B cell (primary cell): ENCODE measurements around the gene RIMBP2. TPM values are rescaled to one million over a fixed set of nuclear protein-coding genes. Genes with fewer than 3 reads are reported as not detected.

Experiments
- ATAC-seq: fragments of 200-7000 bp; cut with Tn5 transposase; one replicate; pipeline ENCODE4 v1.10.0; 2021; ENCODE audit warnings: low read depth, mild to moderate bottlenecking, moderate number of reproducible peaks, moderate library complexity
- CTCF ChIA-PET: fragments of 350-600 bp; sonication (Branson Sonifier 250); formaldehyde crosslinking; loops from one replicate; lab custom pipeline; 2021; ENCODE audit warnings: antibody characterized with exemption, inconsistent platforms; lab: Charles Lee
- POLR2A ChIA-PET: fragments of 350-600 bp; sonication (Branson Sonifier 250); formaldehyde crosslinking; loops from one replicate; lab custom pipeline; 2021; ENCODE audit warnings: antibody characterized with exemption; lab: Charles Lee
- DNase-seq: peaks from one replicate; pipeline ENCODE4 v3.0.0; 2013
- H2AFZ ChIP-seq: 2 replicates; pipeline ENCODE4 v1.6.1; 2012; ENCODE audit warnings: mild to moderate bottlenecking, low read depth, low read length; ENCODE audit not compliant: insufficient read depth, poor library complexity, severe bottlenecking
- H3K27ac ChIP-seq, 2 donors: 1 replicate in 1 of 2; 2 replicates in 1 of 2; pipeline ENCODE4 v1.5.1; 2012 to 2013; ENCODE audit warnings: low read length in 2 of 2, mild to moderate bottlenecking in 2 of 2, moderate library complexity in 1 of 2
- H3K27me3 ChIP-seq, 4 experiments: fragments of 200-600 bp in 1 of 4; sonication (generic) in 1 of 4; replicated peaks in 1 of 4; 1 replicate in 2 of 4; 2 replicates in 2 of 4; pipeline versions ENCODE4 v1.6.1 to v1.7.0; 2013 to 2016; ENCODE audit warnings: low read length in 3 of 4, mild to moderate bottlenecking in 2 of 4, mixed read lengths in 1 of 4, moderate library complexity in 1 of 4; ENCODE audit not compliant: insufficient read depth in 4 of 4, control insufficient read depth in 3 of 4; ENCODE audit errors: control extremely low read depth in 1 of 4
- H3K36me3 ChIP-seq, 2 experiments: replicated peaks in 1 of 2; 1 replicate in 1 of 2; 2 replicates in 1 of 2; pipeline versions ENCODE4 v1.6.1 to v1.7.1; 2013; ENCODE audit warnings: low read length in 1 of 2; ENCODE audit not compliant: insufficient read depth in 2 of 2, control insufficient read depth in 1 of 2; ENCODE audit errors: control extremely low read depth in 1 of 2, extremely low read depth in 1 of 2
- H3K4me1 ChIP-seq, 2 donors: fragments of 200-600 bp in 1 of 2; sonication (generic) in 1 of 2; 1 replicate in 1 of 2; 2 replicates in 1 of 2; pipeline versions ENCODE4 v1.5.1 to v1.6.1; 2013 to 2017; ENCODE audit warnings: low read length in 2 of 2; ENCODE audit not compliant: control insufficient read depth in 2 of 2, insufficient read depth in 2 of 2
- H3K4me2 ChIP-seq: replicated peaks from 2 replicates; pipeline ENCODE3; 2012; ENCODE audit warnings: mild to moderate bottlenecking, low read depth, low read length; ENCODE audit not compliant: poor library complexity, severe bottlenecking
- H3K4me3 ChIP-seq, 5 experiments: fragments of 200-600 bp in 1 of 5; sonication (generic) in 1 of 5; 1 replicate in 3 of 5; 2 replicates in 2 of 5; pipeline versions ENCODE4 v1.5.1 to v1.7.0; 2011 to 2016; ENCODE audit warnings: low read length in 4 of 5, mild to moderate bottlenecking in 4 of 5, low read depth in 2 of 5, control low read depth in 1 of 5, moderate library complexity in 1 of 5; ENCODE audit not compliant: insufficient read depth in 1 of 5; ENCODE audit errors: control extremely low read depth in 1 of 5, extremely low read depth in 1 of 5
- H3K79me2 ChIP-seq: fragments of 200-600 bp; sonication (generic); one replicate; pipeline ENCODE4 v1.6.0; 2016; ENCODE audit warnings: low read length; ENCODE audit not compliant: control insufficient read depth, insufficient read depth
- H3K9ac ChIP-seq: fragments of 200-600 bp; sonication (generic); 2 replicates; pipeline ENCODE4 v1.6.1; 2017; ENCODE audit warnings: mild to moderate bottlenecking, low read length, moderate library complexity
- H3K9me3 ChIP-seq, 3 donors: one replicate each; pipeline versions ENCODE4 v1.6.1 to v1.7.1; 2013; ENCODE audit warnings: low read length in 2 of 3; ENCODE audit not compliant: control insufficient read depth in 2 of 3, insufficient read depth in 1 of 3; ENCODE audit errors: control extremely low read depth in 1 of 3
- H4K20me1 ChIP-seq: 2 replicates; pipeline ENCODE4 v1.6.0; 2012; ENCODE audit warnings: mild to moderate bottlenecking, low read length; ENCODE audit not compliant: insufficient read depth, control insufficient read depth, poor library complexity, severe bottlenecking
- H3K27ac Mint-ChIP-seq: one replicate; pipeline ENCODE4 v1.8.0; 2021; ENCODE audit warnings: mixed read lengths
- H3K27me3 Mint-ChIP-seq: one replicate; pipeline ENCODE4 v1.8.0; 2021; ENCODE audit warnings: mixed read lengths
- H3K4me1 Mint-ChIP-seq: one replicate; pipeline ENCODE4 v1.8.0; 2021; ENCODE audit warnings: mixed read lengths
- H3K4me3 Mint-ChIP-seq: one replicate; pipeline ENCODE4 v1.8.0; 2021; ENCODE audit warnings: mixed read lengths
- H3K9me3 Mint-ChIP-seq: one replicate; pipeline ENCODE4 v1.8.0; 2022; ENCODE audit warnings: mixed read lengths; ENCODE audit not compliant: insufficient read depth
- EZH2 ChIP-seq: IDR thresholded peaks from 2 replicates; pipeline ENCODE4 v1.6.1; 2012; ENCODE audit warnings: borderline replicate concordance, low read depth, mild to moderate bottlenecking, moderate library complexity, low read length; ENCODE audit not compliant: insufficient read depth, poor library complexity, severe bottlenecking
- WGBS: methylation state at CpG from one replicate; pipeline ENCODE4 v1.1.5; 2013; ENCODE audit warnings: missing lambda C conversion rate; ENCODE audit not compliant: insufficient coverage; 5-methylcytosine and 5-hydroxymethylcytosine counted together
- intact Hi-C: fragments of 100-400 bp; cut with micrococcal nuclease; formaldehyde crosslinking; loops from one replicate; pipeline ENCODE4 v1.10.0; 2022
- polyA plus RNA-seq: library from polyadenylated mRNA; depleted of rRNA; stranded (reverse); fragments of >200 nt; gene quantifications from 2 replicates; pipeline ENCODE4 v1.2.3, GENCODE V29; 2012
- total RNA-seq, 2 donors: library from RNA; stranded (reverse); fragments of 120-200 nt in 1 of 2; gene quantifications; 1 replicate in 1 of 2; 2 replicates in 1 of 2; pipeline versions ENCODE4 v1.2.3 to v1.2.4, GENCODE V29; 2013 to 2022
- TF ChIP-seq, protein P1 (sequence below): fragments of 200-600 bp; IDR thresholded peaks from one replicate; pipeline ENCODE4 v1.8.0; 2022; ENCODE audit warnings: antibody characterized with exemption, mild to moderate bottlenecking

The RIMBP2 gene
- total and polyA plus RNA-seq, 2 donors (not counting 1 experiment from before 2014, with no cell fraction given), result not detected

DNA sequence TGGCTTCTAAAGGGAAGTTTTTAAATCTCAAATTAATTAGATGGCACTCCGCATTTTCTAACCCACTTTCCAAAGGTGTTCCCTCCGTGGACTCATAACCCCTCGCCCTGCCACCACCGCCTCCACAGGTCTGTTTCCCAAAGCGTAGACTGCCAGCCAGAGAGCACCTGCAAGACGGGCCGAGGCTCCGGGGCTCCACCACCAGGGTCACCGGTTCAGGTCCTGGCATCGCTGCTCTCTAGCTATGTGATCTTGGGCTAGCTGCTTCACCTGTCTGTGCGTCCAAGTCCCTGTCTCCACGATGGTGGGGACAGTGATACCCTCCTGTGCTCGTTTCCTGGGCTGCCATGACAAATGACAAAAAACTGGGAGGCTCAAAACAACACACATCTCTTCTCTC is 11.5 kb downstream of the RIMBP2 start:
- 83% methylated on average over 13 of the region's 13 CpGs for WGBS
- ChIA-PET POLR2A (no interaction called here), CTCF (no interaction called here)
- Histone ChIP-seq H3K4me2 (no peak overlapping the region), H3K79me2 (no peaks in the 10 kb centered on the region), H3K27me3 (no peaks in the 10 kb centered on the region), H3K9me3 (peaks cover 0 to 13% (median 0%) of the 10 kb centered on the region in 3 donors), H4K20me1 (no peaks in the 10 kb centered on the region), H3K36me3 (no peaks in the 10 kb centered on the region), H3K9ac (no peak overlapping the region), H2AFZ (no peak overlapping the region), H3K4me1 (no peaks in the 10 kb centered on the region), H3K27ac (no peak overlapping the region), H3K4me3 (no peak overlapping the region)
- peaks cover 2% of the 10 kb centered on the region for H3K9me3 Mint-ChIP-seq
- H3K27me3 Mint-ChIP-seq, result no peaks in the 10 kb centered on the region
- TF ChIP-seq EZH2, result no peak
- TF ChIP-seq, protein P1, sequence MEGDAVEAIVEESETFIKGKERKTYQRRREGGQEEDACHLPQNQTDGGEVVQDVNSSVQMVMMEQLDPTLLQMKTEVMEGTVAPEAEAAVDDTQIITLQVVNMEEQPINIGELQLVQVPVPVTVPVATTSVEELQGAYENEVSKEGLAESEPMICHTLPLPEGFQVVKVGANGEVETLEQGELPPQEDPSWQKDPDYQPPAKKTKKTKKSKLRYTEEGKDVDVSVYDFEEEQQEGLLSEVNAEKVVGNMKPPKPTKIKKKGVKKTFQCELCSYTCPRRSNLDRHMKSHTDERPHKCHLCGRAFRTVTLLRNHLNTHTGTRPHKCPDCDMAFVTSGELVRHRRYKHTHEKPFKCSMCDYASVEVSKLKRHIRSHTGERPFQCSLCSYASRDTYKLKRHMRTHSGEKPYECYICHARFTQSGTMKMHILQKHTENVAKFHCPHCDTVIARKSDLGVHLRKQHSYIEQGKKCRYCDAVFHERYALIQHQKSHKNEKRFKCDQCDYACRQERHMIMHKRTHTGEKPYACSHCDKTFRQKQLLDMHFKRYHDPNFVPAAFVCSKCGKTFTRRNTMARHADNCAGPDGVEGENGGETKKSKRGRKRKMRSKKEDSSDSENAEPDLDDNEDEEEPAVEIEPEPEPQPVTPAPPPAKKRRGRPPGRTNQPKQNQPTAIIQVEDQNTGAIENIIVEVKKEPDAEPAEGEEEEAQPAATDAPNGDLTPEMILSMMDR, result no peak
- no peak overlapping the region for H3K4me3 Mint-ChIP-seq
- intact Hi-C loops, result no loop called here
- no peak for ATAC-seq
- no peaks in the 10 kb centered on the region for H3K4me1 Mint-ChIP-seq
- no peak for DNase-seq
- H3K27ac Mint-ChIP-seq, result no peak overlapping the region

DNA sequence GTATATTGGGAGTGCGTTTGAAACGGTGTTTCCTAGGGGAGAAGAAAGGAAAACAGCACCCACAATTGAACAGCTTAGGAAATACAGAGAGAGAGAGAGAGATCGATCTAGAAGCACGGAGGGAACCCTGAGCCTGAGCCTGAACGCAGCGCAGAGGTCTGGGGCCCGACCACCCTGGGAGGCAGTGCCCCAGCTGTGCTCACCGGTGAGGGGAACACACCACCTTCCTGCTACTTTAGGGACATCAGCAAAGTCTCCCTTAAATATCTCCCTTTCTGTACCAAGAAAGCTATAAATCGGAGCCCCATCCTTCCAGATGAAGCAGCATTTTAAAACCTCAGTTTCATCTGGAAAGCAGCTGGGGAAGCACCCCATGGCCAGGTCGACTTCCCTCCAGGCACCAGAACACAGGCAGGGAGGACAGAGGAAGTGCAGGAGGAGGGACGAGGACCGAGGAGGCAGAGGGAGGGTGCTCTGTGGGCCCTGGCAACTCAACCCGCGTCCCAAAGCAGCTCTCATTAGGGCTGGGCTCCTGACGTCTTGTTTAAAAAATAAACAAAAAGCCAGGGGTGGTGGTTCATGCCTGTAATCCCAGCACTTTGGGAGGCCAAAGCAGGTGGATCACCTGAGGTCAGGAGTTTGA is 12.2 kb downstream of the RIMBP2 start:
- Mint-ChIP-seq H3K4me1 (no peaks in the 10 kb centered on the region), H3K27me3 (no peaks in the 10 kb centered on the region), H3K4me3 (no peak overlapping the region), H3K9me3 (peaks cover 2% of the 10 kb centered on the region), H3K27ac (no peak overlapping the region)
- ChIA-PET POLR2A (no interaction called here), CTCF (no interaction called here)
- no peak overlapping the region for H3K27ac ChIP-seq
- H4K20me1 ChIP-seq, result no peaks in the 10 kb centered on the region
- H3K9ac ChIP-seq, result no peak overlapping the region
- ATAC-seq (no peak), DNase-seq (no peak)
- no peak overlapping the region for H2AFZ ChIP-seq
- no peaks in the 10 kb centered on the region for H3K27me3 ChIP-seq
- no peaks in the 10 kb centered on the region for H3K4me1 ChIP-seq
- intact Hi-C loops, result no loop called here
- no peaks in the 10 kb centered on the region for H3K36me3 ChIP-seq
- 86% methylated on average over 11 of the region's 15 CpGs for WGBS
- no peaks in the 10 kb centered on the region for H3K79me2 ChIP-seq
- no peak overlapping the region for H3K4me3 ChIP-seq
- TF ChIP-seq, protein P1, result no peak
- no peak for TF ChIP-seq EZH2
- H3K4me2 ChIP-seq, result no peak overlapping the region
- peaks cover 0 to 8% (median 0%) of the 10 kb centered on the region in 3 donors for H3K9me3 ChIP-seq
